SIG-M5 treated with dmso at 0.1 percent for 504 hours (cell line): Measurements from ENCODE around the gene TNKS2.
A peak's percentile ranks its signal among the peaks of the same experiment; 100 is the strongest.
"Not testable (repeated sequence)": the region's sequence is repeated elsewhere in the genome, so short reads cannot be mapped to it uniquely, and the experiment has no call there.

Experiments
- DNase-seq: peaks from one replicate; lab custom pipeline; 2025; ENCODE audit not compliant: unreplicated experiment; lab: John Stamatoyannopoulos, UW

Gene TNKS2

DNA sequence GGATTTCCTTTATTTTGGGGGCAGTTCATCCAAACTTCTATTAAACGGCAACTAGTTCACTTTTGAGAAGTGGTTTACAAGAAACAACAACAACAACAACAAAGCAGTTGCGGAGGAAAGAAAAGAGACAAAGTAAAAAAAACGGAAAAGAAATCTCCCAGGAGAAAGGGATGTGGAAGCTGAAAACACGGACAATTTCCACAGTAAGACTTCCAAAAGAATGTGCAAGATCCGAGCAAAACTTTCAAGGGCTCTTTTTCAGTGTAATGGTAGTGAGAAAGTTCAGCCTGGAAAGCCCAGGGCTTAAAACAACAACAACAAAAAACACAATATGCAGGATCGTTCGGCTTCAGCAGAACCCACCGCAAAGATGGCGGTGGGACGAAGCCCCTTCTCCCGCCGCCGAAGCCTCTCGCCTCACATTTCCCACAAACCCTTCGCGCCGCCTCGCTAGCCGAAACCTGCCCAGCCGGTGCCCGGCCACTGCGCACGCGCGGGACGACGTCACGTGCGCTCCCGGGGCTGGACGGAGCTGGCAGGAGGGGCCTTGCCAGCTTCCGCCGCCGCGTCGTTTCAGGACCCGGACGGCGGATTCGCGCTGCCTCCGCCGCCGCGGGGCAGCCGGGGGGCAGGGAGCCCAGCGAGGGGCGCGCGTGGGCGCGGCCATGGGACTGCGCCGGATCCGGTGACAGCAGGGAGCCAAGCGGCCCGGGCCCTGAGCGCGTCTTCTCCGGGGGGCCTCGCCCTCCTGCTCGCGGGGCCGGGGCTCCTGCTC, at the start of gene TNKS2:
TNKS2 (plus strand) TSS at position 553 of the 775 bp plus-strand sequence. CDS start 265 bp downstream, outside the sequence.
- peak; percentile 84 for DNase-seq

DNA sequence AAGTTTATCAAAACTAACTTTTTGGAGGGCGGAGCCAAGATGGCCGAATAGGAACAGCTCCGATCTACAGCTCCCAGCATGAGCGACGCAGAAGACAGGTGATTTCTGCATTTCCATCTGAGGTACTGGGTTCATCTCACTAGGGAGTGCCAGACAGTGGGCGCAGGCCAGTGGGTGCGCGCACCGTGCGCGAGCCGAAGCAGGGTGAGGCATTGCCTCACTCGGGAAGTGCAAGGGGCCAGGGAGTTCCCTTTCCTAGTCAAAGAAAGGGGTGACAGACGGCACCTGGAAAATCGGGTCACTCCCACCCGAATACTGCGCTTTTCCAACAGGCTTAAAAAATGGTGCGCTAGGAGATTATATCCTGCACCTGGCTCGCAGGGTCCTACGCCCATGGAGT, 48.6 kb upstream of the TNKS2 start:
- not testable (repeated sequence) for DNase-seq

DNA sequence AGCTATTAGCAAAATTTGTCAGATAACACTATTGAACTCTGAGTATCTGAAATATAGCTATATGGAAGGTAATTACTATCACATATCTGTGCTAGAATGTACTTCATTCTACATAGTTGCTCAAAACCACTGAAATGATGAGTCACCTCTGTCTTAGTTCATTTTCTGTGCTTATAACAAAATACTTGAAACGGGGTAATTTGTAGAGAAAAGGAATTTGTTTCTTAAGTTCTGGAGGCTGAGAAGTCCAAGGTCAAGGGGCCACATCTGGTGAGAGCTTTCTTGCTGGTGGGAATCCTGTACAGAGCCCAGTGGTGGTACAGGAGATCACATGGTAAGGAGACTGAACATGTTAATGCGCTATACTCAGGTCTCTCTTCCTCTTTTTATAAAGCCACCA, 41.9 kb upstream of the TNKS2 start:
- peak; percentile 27 for DNase-seq

DNA sequence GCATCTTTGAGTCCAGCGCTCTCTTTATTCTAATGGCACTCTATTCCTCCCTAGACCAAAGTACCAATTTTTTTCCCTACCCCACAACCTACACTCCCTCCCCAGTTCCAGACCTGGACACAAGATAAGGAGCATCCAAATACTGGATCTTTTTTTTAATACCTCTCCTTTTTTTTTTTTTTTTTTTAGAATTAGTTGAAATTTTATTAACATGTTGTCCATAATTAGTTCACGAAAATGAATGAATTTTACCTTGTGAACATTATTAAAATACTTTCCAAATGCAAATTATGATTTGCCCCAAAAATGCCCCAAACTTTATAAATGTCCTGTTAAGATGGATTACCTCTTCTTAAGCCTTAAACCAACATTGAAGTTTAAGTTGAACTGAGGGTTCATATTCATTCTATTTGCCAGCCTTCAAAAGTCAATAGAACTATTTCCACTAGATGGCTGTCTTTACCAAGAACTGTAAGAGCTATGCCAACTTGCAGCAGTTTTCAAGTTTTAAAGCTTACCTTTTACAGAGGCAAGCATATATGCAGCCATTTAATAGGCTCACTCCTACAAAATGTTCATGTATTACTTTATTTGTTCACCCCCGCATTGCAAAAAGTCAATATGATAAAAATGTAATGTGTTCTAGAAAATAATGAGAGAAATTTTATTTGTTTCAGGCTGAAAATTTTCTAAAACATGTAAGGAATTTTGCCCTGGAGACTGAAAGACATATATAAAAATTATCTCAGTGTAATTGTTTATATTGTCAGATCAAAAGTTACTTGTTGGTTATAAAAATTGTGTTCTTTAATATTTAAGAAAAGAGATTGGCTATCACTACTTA, 39.7 kb upstream of the TNKS2 start:
- DNase-seq: peak; percentile 69

DNA sequence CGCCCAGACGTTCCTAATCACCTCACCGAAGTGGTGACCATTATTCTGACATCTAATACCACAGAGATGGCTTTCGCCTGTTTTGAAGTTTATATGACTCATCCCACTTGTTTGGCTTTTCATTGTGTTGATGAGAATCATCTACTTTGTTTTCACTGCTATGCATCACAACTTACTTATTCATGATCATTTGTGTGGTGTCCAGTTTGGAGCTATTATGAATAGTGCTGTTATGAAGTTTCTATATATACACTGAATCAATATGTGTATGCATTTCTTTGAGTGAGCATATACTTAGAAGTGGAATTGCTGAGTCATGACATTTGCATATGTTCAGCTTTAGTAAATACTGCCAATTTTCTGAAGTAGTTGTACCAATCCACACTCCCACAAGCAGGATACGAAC, 38.6 kb upstream of the TNKS2 start:
- no peak for DNase-seq

DNA sequence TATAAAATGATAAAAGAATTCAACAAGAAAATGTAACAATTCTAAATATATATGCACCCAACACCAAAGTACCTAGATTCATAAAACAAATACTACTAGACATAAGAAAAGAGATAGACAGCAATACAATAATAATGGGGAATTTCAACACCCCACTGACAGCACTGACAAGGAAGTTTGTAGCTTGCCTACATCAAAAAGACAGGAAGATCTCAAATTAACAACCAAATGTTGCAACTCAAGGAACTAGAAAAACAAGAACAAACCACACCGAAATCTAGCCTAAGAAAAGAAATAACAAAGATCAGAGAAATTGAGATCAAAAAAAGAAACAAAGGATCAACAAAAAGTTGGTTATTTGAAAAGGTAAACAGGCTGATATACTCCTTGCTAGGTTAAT, 36.5 kb upstream of the TNKS2 start:
- DNase-seq: peak; percentile 57

DNA sequence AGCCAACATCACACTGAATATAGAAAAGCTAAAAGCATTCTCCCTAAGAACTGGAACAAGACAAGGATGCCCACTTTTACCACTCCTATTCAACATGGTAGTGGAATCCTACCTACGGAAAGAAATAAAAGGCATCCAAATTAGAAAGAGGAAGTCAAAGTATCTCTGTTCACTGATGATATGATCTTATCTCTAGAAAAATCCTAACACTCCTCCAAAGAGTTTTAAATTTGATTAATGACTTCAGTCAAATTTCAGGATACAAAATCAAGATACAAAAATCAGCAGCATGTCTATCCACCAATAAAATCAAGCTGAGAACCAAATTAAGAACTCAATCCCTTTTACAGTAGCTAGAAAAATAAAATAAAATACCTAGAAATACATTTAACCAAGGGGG, 35.3 kb upstream of the TNKS2 start:
- no peak for DNase-seq

DNA sequence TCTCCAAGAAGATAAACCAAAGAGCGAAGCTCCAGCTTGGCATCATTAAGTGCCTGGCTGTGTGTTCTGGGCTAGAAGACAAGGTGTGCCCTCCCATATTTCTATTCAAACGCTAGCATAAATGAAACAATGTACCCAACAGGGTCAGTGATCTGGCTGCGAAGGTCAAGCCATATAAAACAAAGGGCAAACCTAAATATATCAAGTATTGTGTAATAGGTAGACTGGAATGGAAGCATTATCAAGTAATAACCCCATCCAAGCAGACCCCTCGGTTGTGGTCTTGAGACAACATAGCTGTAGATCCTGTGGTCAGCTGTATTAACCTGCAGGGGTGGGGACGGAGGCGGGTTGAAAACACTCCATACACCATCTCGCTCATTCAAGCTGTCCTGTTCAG, 31.6 kb upstream of the TNKS2 start:
- no peak for DNase-seq

DNA sequence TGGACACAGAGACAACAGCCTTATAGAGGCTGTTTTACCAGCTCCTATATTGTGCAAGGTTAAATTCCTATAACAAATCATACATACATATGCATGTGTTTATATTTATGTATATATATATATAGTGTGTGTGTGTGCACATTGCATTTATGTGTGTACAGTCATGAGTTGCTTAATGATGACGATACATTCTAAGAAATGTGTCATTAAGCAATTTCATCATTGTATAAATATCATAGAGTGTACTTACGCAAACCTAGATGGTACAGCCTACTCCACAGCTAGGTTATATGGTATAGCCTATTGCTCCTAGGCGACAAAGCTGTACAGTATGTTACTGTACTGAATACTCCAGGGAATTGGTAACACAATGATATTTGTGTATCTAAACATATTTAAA, 30.1 kb upstream of the TNKS2 start:
- no peak for DNase-seq

DNA sequence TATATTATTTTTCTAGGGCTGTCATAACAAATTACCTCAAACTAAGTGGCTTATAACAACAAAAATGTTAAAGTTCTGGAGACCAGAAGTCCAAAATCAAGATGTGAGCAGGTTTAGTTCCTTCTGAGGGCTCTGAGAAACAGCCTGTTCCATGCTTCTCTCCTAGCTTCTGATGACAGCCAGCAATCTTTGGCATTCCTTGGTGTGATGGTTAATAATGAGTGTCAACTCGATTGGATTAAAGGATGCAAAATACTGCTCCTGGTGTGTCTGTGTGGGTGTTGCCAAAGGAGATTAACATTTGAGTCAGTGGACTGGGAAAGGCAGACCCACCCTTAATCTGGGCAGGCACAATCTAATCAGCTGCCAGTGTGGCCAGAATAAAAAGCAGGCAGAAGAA, 26.3 kb upstream of the TNKS2 start:
- DNase-seq: no peak

DNA sequence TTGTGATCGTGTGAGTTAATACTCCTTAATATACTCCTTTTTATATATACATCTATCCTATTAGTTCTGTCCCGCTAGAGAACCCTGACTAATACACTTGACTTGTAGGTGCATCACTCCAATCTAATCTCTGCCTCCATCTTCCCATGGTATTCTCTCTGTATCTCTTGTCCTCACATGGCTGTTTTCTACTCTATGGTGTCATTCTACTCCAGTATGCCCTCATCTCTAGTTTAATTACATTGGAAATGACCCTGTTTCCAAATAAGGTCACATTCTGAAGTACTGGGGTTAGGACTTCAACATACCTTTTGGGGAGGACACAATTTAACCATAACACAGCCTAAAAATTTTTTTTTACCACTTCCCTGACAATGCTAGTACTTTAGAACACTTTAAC, 25.8 kb upstream of the TNKS2 start:
- DNase-seq: no peak

DNA sequence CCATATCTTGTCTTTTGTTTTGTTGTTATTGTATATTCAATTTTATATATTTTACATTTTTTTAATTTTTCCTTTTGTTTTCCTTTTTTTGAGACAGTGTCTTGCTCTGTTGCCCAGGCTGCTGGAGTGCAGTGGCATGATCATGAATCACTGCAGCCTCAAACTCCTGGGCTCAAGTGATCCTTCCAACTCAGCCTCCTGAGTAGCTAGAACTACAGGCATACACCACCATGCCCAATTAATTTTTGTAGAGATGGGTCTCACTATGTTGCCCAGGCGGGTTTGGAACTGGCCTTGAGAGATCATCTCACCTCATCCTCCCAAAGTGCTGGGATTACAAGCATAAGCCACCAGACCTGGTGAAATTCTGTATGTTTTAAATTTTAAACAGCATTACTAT, 25.4 kb upstream of the TNKS2 start:
- DNase-seq: no peak

DNA sequence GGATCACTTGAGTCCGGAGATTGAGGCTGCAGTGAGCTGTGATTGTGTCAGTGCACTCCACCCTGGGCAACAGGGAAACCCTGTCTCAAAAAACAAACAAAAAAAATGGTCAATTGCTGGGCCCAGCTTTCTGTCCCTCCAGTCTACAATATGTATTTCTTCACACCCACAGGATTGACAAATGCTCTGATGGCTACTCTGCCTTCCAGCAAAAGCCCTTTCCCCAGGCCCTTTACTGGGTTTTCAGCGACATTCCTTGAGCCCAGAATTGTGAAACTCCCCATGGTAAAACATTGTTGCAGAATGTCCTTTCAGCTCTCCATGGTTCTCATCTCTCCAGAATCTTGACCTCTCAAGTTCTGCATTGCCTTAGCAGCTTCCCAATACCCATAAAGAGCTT, 23.7 kb upstream of the TNKS2 start:
- no peak for DNase-seq

DNA sequence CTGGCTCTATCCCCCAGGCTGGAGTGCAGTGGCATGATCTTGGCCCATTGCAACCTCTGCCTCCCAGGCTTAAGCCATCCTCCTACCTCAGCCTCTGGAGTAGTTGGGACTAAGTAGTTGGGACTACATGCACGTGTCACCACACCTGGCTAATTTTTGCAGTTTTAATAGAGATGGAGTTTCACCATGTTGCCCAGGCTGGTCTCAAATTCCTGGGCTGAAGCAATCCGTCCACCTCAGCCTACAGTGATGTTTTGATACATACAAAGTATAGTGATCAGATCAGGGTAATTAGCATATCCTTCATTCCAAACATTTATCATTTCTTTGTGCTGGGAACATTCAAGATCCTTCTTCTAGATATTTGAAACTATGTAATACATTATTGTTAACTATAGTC, 22.5 kb upstream of the TNKS2 start:
- DNase-seq: no peak

DNA sequence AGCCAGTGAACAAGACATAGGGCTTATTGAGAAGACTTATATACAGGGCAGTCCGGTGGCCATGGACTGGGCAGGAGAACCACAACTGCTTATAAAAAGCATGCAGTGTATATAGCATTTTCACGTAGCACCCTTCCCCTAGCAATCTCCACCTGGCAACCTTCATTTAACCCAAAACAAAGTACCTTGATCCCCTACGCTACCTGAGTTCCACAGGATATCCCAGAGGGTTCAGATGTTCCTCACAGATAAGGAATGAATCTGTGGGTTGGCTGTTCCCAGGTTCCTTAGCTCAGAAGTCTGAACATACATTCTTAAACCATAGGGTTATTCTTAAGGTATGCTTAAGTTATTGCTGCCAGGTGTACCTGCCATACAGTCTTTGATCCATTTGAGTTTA, 22.0 kb upstream of the TNKS2 start:
- no peak for DNase-seq

DNA sequence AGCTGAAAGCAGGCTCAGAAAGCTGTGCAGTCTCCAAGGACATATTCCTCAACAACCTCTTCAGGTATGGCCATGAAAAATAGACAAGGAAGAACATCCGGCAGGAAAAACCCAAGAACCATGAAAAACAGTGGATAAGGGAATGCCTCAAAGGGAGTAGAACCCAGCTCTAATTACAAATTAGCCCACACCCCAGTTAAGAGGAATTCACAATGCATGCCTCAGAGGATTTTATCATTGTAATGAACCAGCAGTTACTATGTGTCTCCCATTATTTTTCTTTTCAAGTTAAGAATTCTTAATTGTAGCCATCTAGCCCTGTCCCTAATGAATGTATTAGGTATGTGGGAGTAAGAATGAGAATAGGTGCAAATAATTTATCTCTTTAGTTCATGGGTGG, 19.7 kb upstream of the TNKS2 start:
- no peak for DNase-seq

DNA sequence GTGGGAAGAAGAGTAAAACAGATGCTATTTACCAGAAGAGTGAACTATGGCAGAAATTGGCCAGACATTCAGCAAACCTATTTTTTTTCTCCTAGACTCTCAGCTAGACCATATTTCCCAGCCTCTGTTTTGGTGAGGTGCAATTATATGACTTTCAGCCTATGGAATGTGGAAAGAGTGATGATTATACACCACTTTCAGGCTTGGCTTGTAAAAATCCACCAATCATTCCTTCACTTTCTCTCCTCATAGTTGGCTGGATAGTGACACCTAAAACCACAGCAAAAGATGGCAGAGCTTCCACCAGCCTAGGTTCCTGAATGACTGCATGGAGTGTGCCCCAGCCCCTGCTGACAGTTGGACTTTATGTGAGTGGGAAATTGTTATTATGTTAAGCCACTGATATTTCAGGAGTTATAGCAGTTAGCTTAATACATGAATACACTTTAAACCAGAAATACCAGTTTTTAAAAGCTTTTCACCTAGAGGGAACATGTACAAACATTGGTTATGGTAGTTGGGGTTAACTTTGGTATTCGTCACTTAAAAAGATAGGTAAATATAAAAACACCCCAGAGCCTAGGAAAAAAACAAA, 19.1 kb upstream of the TNKS2 start:
- DNase-seq: no peak

DNA sequence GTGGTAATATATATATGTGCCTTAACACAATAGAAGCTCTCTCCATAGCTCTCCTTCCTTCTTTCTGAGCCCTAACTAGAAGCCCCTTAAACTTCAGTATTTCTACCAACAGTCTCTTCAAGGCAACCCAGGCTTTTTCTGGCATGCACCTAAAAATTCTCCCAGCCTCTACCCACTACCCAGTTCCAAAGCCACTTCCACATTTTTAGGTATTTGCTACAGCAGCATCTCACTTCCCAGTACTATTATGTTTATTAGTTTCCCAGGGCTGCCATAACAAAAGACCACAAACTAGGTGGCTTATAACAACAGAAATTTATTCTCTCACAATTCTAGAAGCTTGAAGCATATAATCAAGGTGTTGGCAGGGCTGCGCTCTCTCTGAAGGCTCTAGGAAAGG, 15.7 kb upstream of the TNKS2 start:
- DNase-seq: no peak

DNA sequence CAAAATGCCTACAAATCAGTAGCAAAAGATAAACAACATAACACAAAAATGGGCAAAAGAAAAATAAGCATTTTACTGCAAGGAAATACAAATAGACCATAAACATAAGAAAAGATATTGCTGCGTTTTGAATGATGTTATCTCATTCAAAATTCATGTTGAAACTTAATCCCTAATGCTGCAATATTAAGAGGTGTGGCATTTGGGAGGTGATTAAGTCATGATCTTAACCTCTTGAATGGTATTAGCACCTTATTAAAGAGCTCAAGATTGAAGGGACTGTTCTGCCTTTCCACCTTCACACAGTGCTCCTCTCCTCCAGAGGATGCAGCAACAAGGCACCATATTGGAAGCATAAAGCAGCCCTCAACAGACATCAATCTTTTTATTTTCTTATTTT, 12.4 kb upstream of the TNKS2 start:
- no peak for DNase-seq

DNA sequence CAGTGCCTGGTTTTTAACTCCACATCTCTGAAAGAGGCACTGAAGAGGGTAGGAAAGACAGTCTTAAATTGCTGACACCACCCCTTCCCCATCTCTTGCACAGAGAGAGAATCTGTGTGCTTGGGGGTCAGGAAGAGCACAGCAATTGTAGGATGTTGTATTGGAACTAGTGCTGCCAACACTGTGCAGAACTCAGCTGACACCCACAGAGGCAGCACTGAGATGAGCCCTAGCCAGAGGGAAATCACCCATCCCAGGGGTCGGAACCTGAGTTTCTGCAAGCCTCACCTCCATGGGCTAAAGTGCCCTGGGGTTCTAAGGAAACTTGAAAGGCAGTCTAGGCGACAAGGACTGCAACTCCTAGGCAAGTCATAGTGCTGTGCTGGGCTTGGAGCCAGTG, 11.0 kb upstream of the TNKS2 start:
- DNase-seq: no peak

DNA sequence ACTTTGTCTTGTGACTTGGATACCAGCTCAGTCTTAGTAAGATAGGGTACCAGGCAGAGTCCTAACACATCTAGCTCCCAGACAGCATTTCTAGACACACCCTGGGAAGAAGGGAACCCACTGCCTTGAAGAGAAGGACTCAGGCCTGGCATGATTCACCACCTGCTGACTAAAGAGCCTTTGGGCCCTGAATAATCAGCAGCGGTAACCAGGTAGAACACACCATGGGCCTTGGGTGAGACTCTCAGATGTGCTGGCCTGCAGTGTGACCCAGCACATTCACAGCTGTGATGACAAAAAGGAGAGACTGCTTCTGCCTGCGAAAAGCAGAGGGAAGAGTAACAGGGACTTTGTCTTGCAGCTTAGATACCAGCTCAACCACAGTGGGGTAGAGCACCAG, 10.4 kb upstream of the TNKS2 start:
- DNase-seq: no peak

DNA sequence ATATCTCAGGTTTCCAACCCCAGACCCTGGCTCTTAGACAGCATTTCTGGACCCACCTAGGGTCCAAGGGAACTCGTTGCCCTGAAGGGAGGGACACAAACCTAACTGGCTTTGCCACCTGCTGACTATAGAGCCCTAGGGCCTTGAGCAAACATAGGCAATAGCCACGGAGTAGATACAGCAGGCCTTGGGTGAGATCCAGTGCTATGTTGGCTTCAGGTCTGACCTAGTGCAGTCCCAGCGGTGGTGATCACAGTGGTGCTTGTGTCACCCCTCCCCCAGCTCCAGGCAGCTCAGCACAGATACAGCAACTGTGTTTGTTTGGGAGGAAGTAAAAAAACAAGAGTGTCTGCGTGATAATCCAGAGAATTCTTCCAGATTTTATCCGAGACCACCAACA, 9.7 kb upstream of the TNKS2 start:
- DNase-seq: no peak
